Fibroblast of lung (primary cell): Measurements from ENCODE around the gene MACROD2. TPM values are rescaled to one million over a fixed set of nuclear protein-coding genes. Genes with fewer than 3 reads are reported as not detected.
"Not testable (repeated sequence)": the region's sequence is repeated elsewhere in the genome, so short reads cannot be mapped to it uniquely, and the experiment has no call there.

ENCODE experiments used
- DNase-seq, 2 donors: peaks; one replicate each; pipeline versions ENCODE4 v3.0.0 to v3.0.0-alpha.2; 2010; ENCODE audit warnings: low read depth in 2 of 2
- H2AFZ ChIP-seq: 2 replicates; pipeline ENCODE4 v1.5.1; 2012; ENCODE audit warnings: low read length, control low read depth, inconsistent platforms
- H3K27ac ChIP-seq: 2 replicates; pipeline ENCODE4 v1.5.1; 2011; ENCODE audit warnings: low read length, control low read depth; ENCODE audit not compliant: insufficient read depth
- H3K27me3 ChIP-seq: 2 replicates; pipeline ENCODE4 v1.5.1; 2011; ENCODE audit warnings: mild to moderate bottlenecking, low read length; ENCODE audit not compliant: control insufficient read depth, insufficient read depth
- H3K36me3 ChIP-seq: 2 replicates; pipeline ENCODE4 v1.5.1; 2011; ENCODE audit warnings: low read length; ENCODE audit not compliant: control insufficient read depth, insufficient read depth
- H3K4me1 ChIP-seq: 2 replicates; pipeline ENCODE4 v1.5.1; 2011; ENCODE audit warnings: low read length; ENCODE audit not compliant: control insufficient read depth, insufficient read depth; ENCODE audit errors: extremely low read depth
- H3K4me2 ChIP-seq: 2 replicates; pipeline ENCODE4 v1.5.1; 2011; ENCODE audit warnings: low read length, control low read depth; ENCODE audit not compliant: insufficient read depth; ENCODE audit errors: extremely low read depth
- H3K4me3 ChIP-seq, 4 experiments: fragments of 200-600 bp in 1 of 4; sonication (generic) in 1 of 4; replicated peaks in 1 of 4; 2 replicates each; pipeline ENCODE4 v1.5.1; 2011 to 2016; ENCODE audit warnings: low read length in 4 of 4, low read depth in 3 of 4, mild to moderate bottlenecking in 3 of 4, control low read depth in 2 of 4, inconsistent platforms in 1 of 4, mixed read lengths in 1 of 4; ENCODE audit not compliant: insufficient read depth in 1 of 4; ENCODE audit errors: control extremely low read depth in 1 of 4
- H3K79me2 ChIP-seq: 2 replicates; pipeline ENCODE4 v1.5.1; 2012; ENCODE audit warnings: mild to moderate bottlenecking, low read length, inconsistent platforms; ENCODE audit not compliant: control insufficient read depth, insufficient read depth
- H3K9ac ChIP-seq: 2 replicates; pipeline ENCODE4 v1.5.1; 2011; ENCODE audit warnings: mild to moderate bottlenecking, low read length, control low read depth; ENCODE audit not compliant: insufficient read depth
- H3K9me3 ChIP-seq: 2 replicates; pipeline ENCODE4 v1.5.1; 2012; ENCODE audit warnings: low read depth, low read length; ENCODE audit not compliant: control insufficient read depth, insufficient read depth
- H4K20me1 ChIP-seq: 2 replicates; pipeline ENCODE4 v1.5.1; 2011; ENCODE audit warnings: low read length; ENCODE audit not compliant: control insufficient read depth, insufficient read depth; ENCODE audit errors: extremely low read depth
- EZH2 ChIP-seq: IDR thresholded peaks from 2 replicates; pipeline ENCODE4 v1.5.1; 2012; ENCODE audit warnings: low read length, control low read depth, mild to moderate bottlenecking; ENCODE audit errors: missing control alignments
- polyA plus RNA-seq, 2 donors: library from polyadenylated mRNA; depleted of rRNA in 1 of 2; stranded (reverse) in 1 of 2; unstranded in 1 of 2; fragments of >200 nt; gene quantifications; 2 replicates each; pipeline ENCODE4 v1.2.1, GENCODE V29; 2011 to 2012; ENCODE audit warnings: missing spikeins in 1 of 2
- total RNA-seq: library from RNA; depleted of rRNA; stranded (reverse); fragments of >200 nt; gene quantifications from 2 replicates; pipeline ENCODE4 v1.2.1, GENCODE V29; 2014
- TF ChIP-seq, protein P1 (sequence below), 2 donors: IDR thresholded peaks in 1 of 2; conservative IDR thresholded peaks in 1 of 2; 1 replicate in 1 of 2; 2 replicates in 1 of 2; pipeline ENCODE4 v1.5.1; 2011 to 2012; ENCODE audit warnings: low read length in 2 of 2, control low read depth in 1 of 2, inconsistent platforms in 1 of 2, low read depth in 1 of 2, mild to moderate bottlenecking in 1 of 2

The MACROD2 gene
- total and polyA plus RNA-seq, 2 donors (not counting 1 experiment from before 2014, with no cell fraction given) = 0.54 to 1.7 TPM

DNA sequence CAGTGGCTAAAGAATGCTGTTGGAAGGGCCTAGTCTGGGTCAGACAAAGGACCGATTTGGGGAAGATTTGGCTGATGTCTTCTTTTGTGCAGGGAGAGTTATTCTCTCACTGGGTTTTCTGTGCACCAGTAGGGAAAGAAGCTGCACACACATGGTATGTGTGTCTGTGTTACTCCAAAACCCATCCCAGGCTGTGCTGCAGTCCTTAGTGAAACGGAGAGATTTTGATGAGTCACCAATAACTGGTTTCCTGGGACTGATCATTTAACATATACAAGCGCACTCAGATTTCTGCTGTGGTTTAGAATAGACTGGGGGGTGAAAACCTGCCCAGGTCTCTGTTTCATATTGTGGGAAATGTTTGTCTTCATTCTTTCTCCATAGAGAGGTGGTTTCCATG, 1528.1 kb downstream of the MACROD2 start:
- no peaks in the 10 kb centered on the region for H3K79me2 ChIP-seq
- no peak for DNase-seq
- H3K4me2 ChIP-seq = no peak overlapping the region
- no peaks in the 10 kb centered on the region for H3K4me1 ChIP-seq
- TF ChIP-seq, protein P1, sequence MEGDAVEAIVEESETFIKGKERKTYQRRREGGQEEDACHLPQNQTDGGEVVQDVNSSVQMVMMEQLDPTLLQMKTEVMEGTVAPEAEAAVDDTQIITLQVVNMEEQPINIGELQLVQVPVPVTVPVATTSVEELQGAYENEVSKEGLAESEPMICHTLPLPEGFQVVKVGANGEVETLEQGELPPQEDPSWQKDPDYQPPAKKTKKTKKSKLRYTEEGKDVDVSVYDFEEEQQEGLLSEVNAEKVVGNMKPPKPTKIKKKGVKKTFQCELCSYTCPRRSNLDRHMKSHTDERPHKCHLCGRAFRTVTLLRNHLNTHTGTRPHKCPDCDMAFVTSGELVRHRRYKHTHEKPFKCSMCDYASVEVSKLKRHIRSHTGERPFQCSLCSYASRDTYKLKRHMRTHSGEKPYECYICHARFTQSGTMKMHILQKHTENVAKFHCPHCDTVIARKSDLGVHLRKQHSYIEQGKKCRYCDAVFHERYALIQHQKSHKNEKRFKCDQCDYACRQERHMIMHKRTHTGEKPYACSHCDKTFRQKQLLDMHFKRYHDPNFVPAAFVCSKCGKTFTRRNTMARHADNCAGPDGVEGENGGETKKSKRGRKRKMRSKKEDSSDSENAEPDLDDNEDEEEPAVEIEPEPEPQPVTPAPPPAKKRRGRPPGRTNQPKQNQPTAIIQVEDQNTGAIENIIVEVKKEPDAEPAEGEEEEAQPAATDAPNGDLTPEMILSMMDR (conservative IDR thresholded peaks at IDR 0.05 in 1 of 2, IDR thresholded peaks at IDR 0.05 in 1 of 2; ENCODE audit: low read depth in 1 of 2, low read length in 2 of 2) = no peak
- TF ChIP-seq EZH2 = no peak
- no peak overlapping the region for H3K27ac ChIP-seq
- no peak overlapping the region for H3K9ac ChIP-seq
- no peaks in the 10 kb centered on the region for H3K36me3 ChIP-seq
- H3K9me3 ChIP-seq = no peaks in the 10 kb centered on the region
- H3K27me3 ChIP-seq = no peaks in the 10 kb centered on the region
- no peak overlapping the region for H2AFZ ChIP-seq
- H4K20me1 ChIP-seq = no peaks in the 10 kb centered on the region
- H3K4me3 ChIP-seq = no peak overlapping the region

DNA sequence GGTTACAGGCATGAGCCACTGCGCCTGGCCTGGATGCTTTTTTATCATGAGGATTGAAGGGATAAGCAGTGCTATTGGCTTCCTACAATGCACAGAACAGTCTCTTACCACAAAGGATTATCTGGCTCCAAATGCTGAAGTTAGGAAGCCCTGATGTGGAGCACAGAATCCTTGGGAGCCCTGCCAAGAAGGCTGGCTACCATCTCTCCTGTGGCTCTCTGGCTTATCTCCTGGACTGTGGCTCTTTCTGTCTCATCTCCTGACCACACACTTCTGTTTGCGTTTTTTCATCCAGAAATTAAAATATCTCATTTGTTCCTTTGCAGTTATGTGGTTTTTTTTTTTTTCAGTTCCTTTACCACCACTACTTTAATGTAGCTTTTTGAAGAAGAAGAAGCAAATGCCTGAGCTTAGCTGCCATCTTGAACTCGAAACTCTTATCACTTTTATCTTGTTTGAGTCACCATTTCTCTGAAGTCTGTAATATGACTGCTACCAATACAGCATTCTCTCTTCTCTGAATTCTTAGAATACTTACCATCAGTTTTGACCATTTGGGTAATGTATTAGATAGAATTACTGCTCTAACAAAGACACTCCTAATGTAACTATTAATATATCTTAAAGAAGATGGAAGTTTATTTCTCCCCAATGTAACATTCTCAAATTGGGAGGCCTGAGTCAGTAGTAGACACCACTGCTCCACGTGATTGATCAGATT, 1533.2 kb downstream of the MACROD2 start:
- H3K79me2 ChIP-seq = no peaks in the 10 kb centered on the region
- no peaks in the 10 kb centered on the region for H3K4me1 ChIP-seq
- H3K9ac ChIP-seq = no peak overlapping the region
- H4K20me1 ChIP-seq = no peaks in the 10 kb centered on the region
- H3K4me3 ChIP-seq = no peak overlapping the region
- TF ChIP-seq EZH2 = no peak
- TF ChIP-seq, protein P1 (conservative IDR thresholded peaks at IDR 0.05 in 1 of 2, IDR thresholded peaks at IDR 0.05 in 1 of 2; ENCODE audit: low read depth in 1 of 2, low read length in 2 of 2) = no peak
- H2AFZ ChIP-seq = no peak overlapping the region
- H3K27me3 ChIP-seq = no peaks in the 10 kb centered on the region
- no peaks in the 10 kb centered on the region for H3K36me3 ChIP-seq
- DNase-seq = peak in 1 of 2 donors; percentile 13
- no peaks in the 10 kb centered on the region for H3K9me3 ChIP-seq
- no peak overlapping the region for H3K4me2 ChIP-seq
- H3K27ac ChIP-seq = no peak overlapping the region

DNA sequence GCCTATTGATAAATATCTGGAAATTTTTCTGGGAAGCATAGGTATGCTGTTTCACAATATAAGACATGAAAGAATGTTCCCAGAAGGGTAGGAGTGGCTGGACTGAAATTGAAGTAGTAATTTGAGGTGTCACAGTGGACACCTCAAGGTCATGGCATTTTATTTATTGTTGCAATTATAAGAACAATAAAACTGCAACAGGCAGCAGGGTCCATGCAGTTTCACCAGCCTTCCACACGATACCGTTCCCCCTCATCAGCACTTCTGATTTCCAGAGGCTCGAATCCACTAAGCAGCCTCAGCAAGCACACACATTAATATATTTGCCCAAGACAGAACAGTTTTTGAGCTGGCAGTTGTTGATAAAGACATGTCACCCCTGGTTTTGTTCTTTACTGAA, 1540.5 kb downstream of the MACROD2 start:
- no peak overlapping the region for H2AFZ ChIP-seq
- H3K4me2 ChIP-seq = no peak overlapping the region

DNA sequence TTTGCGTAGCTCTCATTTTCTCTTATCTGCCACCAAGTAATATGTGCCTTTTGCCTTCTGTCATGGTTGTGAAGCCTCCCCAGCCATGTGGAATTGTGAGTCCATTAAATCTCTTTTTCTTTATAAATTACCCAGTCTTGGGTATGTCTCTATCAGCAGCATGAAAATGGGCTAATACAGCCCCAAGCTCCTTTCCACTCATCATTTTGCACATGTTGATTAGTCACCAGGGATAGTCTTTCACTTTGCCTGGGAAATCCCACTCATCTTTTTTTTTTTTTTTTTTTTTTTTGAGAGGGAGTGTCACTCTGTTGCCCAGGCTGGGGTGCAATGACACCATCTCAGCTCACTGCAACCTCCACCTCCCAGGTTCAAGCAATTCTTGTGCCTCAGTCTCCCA, 1541.9 kb downstream of the MACROD2 start:
- H4K20me1 ChIP-seq, H3K4me1 ChIP-seq, H3K9ac ChIP-seq, H3K79me2 ChIP-seq, H3K36me3 ChIP-seq, DNase-seq, H3K4me2 ChIP-seq, H3K4me3 ChIP-seq, H2AFZ ChIP-seq, H3K27ac ChIP-seq, H3K27me3 ChIP-seq, H3K9me3 ChIP-seq: not testable (repeated sequence)

More for the DNA sequence above, 1540.5 kb downstream of the MACROD2 start:
- Histone ChIP-seq H3K27ac (no peak overlapping the region), H3K9me3 (no peaks in the 10 kb centered on the region), H3K79me2 (no peaks in the 10 kb centered on the region), H3K36me3 (no peaks in the 10 kb centered on the region), H3K4me1 (no peaks in the 10 kb centered on the region), H3K4me3 (no peak overlapping the region), H4K20me1 (no peaks in the 10 kb centered on the region), H3K27me3 (no peaks in the 10 kb centered on the region), H3K9ac (no peak overlapping the region)
- no peak for TF ChIP-seq EZH2
- TF ChIP-seq, protein P1 (conservative IDR thresholded peaks at IDR 0.05 in 1 of 2, IDR thresholded peaks at IDR 0.05 in 1 of 2; ENCODE audit: low read depth in 1 of 2, low read length in 2 of 2) = no peak
- DNase-seq = no peak
